PFSK-1 (cell line): ENCODE measurements around the gene KCNH1.

Experiments used
- FOXP2 ChIP-seq: optimal IDR thresholded peaks from 2 replicates; pipeline ENCODE3; 2011; ENCODE audit warnings: borderline replicate concordance, control low read depth, inconsistent platforms; ENCODE audit not compliant: insufficient read depth; ENCODE audit errors: extremely low read length, extremely low read depth
- REST ChIP-seq, 2 experiments: IDR thresholded peaks; 2 replicates each; pipeline versions ENCODE4 v1.6.1 to v1.8.0; 2011 to 2012; ENCODE audit warnings: low read depth in 2 of 2, low read length in 2 of 2, control low read depth in 1 of 2, inconsistent platforms in 1 of 2, mild to moderate bottlenecking in 1 of 2, moderate library complexity in 1 of 2; ENCODE audit not compliant: insufficient read depth in 1 of 2

GRCh38 chr1:210757677-210758076 lies 376.3 kb downstream of the KCNH1 start:
- TF ChIP-seq REST (IDR thresholded peaks at IDR 0.05; ENCODE audit: insufficient read depth in 1 of 2, low read depth in 2 of 2, low read length in 2 of 2) (no peak), FOXP2 (no peak)
